ENCODE measurements around the gene CA5A. TPM values are rescaled to one million over a fixed set of nuclear protein-coding genes. Genes with fewer than 3 reads are reported as not detected.

The CA5A gene
- total RNA-seq, 4 donors from 2014 or later = not detected

- ATAC-seq (no peak), DNase-seq (no peak)
- intact Hi-C loops (cut with DNase I; ENCODE audit: low total_unique reads) (no loop called here), in situ Hi-C loops (cut with MboI; ENCODE audit: low sequenced_read_pairs in 4 of 4) (no loop called here)
- peaks cover 0 to 3% of the 10 kb centered on the region in 2 donors for H3K36me3 ChIP-seq
- H3K9me3 ChIP-seq = no peaks in the 10 kb centered on the region
- TF ChIP-seq CTCF (IDR thresholded peaks at IDR 0.05 in 4 of 5, conservative IDR thresholded peaks at IDR 0.05 in 1 of 5) (no peak), POLR2A (IDR thresholded peaks at IDR 0.05) (no peak)
- H3K27me3 ChIP-seq = no peaks in the 10 kb centered on the region
- peaks cover 5 to 22% of the 10 kb centered on the region in 2 donors for H3K4me1 ChIP-seq
- H3K27ac ChIP-seq = no peak overlapping the region
- no peak overlapping the region for H3K4me3 ChIP-seq
Observed at GRCh38 chr16:87960296-87960695, 24.0 kb upstream of the CA5A start.

GRCh38 chr16:87959391-87959990 lies 23.2 kb upstream of the CA5A start:
- Histone ChIP-seq H3K27ac (no peak overlapping the region), H3K9me3 (no peaks in the 10 kb centered on the region), H3K36me3 (peaks cover 0 to 3% of the 10 kb centered on the region in 2 donors), H3K4me3 (no peak overlapping the region), H3K4me1 (peaks cover 10 to 28% of the 10 kb centered on the region in 2 donors), H3K27me3 (no peaks in the 10 kb centered on the region)
- intact Hi-C loops (cut with DNase I; ENCODE audit: low total_unique reads) (loop anchor here (10.0 kb wide), 1 partner anchor 1285 kb away; no protein-coding TSS in a partner anchor), in situ Hi-C loops (cut with MboI; ENCODE audit: low sequenced_read_pairs in 4 of 4) (no loop called here)
- no peak for ATAC-seq
- no peak for TF ChIP-seq CTCF (IDR thresholded peaks at IDR 0.05 in 4 of 5, conservative IDR thresholded peaks at IDR 0.05 in 1 of 5)
- TF ChIP-seq POLR2A (IDR thresholded peaks at IDR 0.05) = no peak
- no peak for DNase-seq

- H3K4me3 ChIP-seq = no peak overlapping the region
- intact Hi-C loops (cut with DNase I; ENCODE audit: low total_unique reads) = loop anchor here (10.0 kb wide), 1 partner anchor 1286 kb away; no protein-coding TSS in a partner anchor
- no peak overlapping the region for H3K27ac ChIP-seq
- H3K27me3 ChIP-seq = no peaks in the 10 kb centered on the region
- H3K4me1 ChIP-seq = peaks cover 11 to 37% of the 10 kb centered on the region in 2 donors
- ATAC-seq (no peak), DNase-seq (no peak)
- TF ChIP-seq POLR2A (IDR thresholded peaks at IDR 0.05) = no peak
- no peak for TF ChIP-seq CTCF (IDR thresholded peaks at IDR 0.05 in 4 of 5, conservative IDR thresholded peaks at IDR 0.05 in 1 of 5)
- in situ Hi-C loops (cut with MboI; ENCODE audit: low sequenced_read_pairs in 4 of 4) = no loop called here
- peaks cover 0 to 3% of the 10 kb centered on the region in 2 donors for H3K36me3 ChIP-seq
- no peaks in the 10 kb centered on the region for H3K9me3 ChIP-seq
Observed at GRCh38 chr16:87958632-87959031, 22.3 kb upstream of the CA5A start.

GRCh38 chr16:87957296-87958094 lies 21.2 kb upstream of the CA5A start:
- no peak overlapping the region for H3K4me3 ChIP-seq
- ATAC-seq (no peak), DNase-seq (no peak)
- in situ Hi-C loops (cut with MboI; ENCODE audit: low sequenced_read_pairs in 4 of 4) (no loop called here), intact Hi-C loops (cut with DNase I; ENCODE audit: low total_unique reads) (loop anchor here (10.0 kb wide), 1 partner anchor 1287 kb away; no protein-coding TSS in a partner anchor)
- no peaks in the 10 kb centered on the region for H3K9me3 ChIP-seq
- H3K27ac ChIP-seq = no peak overlapping the region
- peaks cover 18 to 47% of the 10 kb centered on the region in 2 donors for H3K4me1 ChIP-seq
- TF ChIP-seq POLR2A (IDR thresholded peaks at IDR 0.05) (no peak), CTCF (IDR thresholded peaks at IDR 0.05 in 4 of 5, conservative IDR thresholded peaks at IDR 0.05 in 1 of 5) (no peak)
- peaks cover 0 to 3% of the 10 kb centered on the region in 2 donors for H3K36me3 ChIP-seq
- no peaks in the 10 kb centered on the region for H3K27me3 ChIP-seq

All from gastrocnemius medialis (tissue), 4 donors.